ENCODE data around the gene PPP2R2B.

DNA sequence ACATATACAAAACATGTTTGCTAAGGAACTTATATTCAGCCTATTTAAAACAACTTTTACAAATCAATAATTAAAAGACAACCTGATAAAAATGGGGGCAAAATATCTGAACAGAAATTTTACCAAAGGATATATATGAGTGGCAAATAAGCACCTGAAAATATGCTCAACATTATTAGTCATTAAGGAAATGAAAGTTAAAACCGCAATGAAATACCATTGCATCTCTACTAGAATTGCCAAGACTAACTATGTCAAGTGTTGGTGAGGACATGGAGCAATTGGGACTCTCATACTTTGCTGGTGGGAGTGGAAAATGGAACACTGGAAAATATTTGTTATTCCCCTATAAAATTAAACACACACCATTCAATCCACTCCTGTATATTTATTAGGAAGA lies 26.3 kb upstream of the PPP2R2B start:
- TF ChIP-seq, protein P1, sequence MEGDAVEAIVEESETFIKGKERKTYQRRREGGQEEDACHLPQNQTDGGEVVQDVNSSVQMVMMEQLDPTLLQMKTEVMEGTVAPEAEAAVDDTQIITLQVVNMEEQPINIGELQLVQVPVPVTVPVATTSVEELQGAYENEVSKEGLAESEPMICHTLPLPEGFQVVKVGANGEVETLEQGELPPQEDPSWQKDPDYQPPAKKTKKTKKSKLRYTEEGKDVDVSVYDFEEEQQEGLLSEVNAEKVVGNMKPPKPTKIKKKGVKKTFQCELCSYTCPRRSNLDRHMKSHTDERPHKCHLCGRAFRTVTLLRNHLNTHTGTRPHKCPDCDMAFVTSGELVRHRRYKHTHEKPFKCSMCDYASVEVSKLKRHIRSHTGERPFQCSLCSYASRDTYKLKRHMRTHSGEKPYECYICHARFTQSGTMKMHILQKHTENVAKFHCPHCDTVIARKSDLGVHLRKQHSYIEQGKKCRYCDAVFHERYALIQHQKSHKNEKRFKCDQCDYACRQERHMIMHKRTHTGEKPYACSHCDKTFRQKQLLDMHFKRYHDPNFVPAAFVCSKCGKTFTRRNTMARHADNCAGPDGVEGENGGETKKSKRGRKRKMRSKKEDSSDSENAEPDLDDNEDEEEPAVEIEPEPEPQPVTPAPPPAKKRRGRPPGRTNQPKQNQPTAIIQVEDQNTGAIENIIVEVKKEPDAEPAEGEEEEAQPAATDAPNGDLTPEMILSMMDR (IDR thresholded peaks at IDR 0.05): no peak
- no peak for TF ChIP-seq POLR2A (IDR thresholded peaks at IDR 0.05)

Measured in Peyer's patch (tissue), 4 donors.